IMR-90 (cell line): ENCODE data around the gene MCM3AP. TPM values are rescaled to one million over a fixed set of nuclear protein-coding genes. Genes with fewer than 3 reads are reported as not detected.

Source experiments
- ATAC-seq: fragments of 200-7000 bp; cut with Tn5 transposase; 2 replicates; pipeline ENCODE4 v1.9.1; 2020; ENCODE audit warnings: low read depth, mild to moderate bottlenecking, moderate library complexity
- BruUV-seq: library from RNA; stranded (reverse); fragments of 400-500 nt; replicated peaks from 2 replicates; lab custom pipeline; 2021; lab: Mats Ljungman, UMichigan
- CTCF ChIA-PET: fragments of 300-600 bp; formaldehyde crosslinking; extraction: SDS; loops from one replicate; lab custom pipeline; 2021; ENCODE audit warnings: antibody characterized with exemption; lab: Yijun Ruan, JAX
- POLR2A ChIA-PET: fragments of 300-600 bp; sonication (Branson Sonifier 250); formaldehyde crosslinking; loops from one replicate; lab custom pipeline; 2022; ENCODE audit warnings: antibody characterized with exemption; ENCODE audit not compliant: unreplicated experiment; lab: Charles Lee
- DNase-seq: peaks from one replicate; pipeline ENCODE4 v3.0.0; 2013
- H2AFZ ChIP-seq: replicated peaks from 2 replicates; pipeline ENCODE3; 2013; ENCODE audit warnings: low read length, mild to moderate bottlenecking; ENCODE audit not compliant: poor library complexity
- H2AK5ac ChIP-seq: 2 replicates; pipeline ENCODE4 v1.6.1; 2013; ENCODE audit warnings: low read depth, low read length, inconsistent platforms
- H2AK9ac ChIP-seq: replicated peaks from 2 replicates; pipeline ENCODE3; 2013; ENCODE audit warnings: mild to moderate bottlenecking, low read depth, low read length, moderate library complexity; ENCODE audit not compliant: poor library complexity
- H2BK120ac ChIP-seq: 2 replicates; pipeline ENCODE4 v1.6.1; 2013; ENCODE audit warnings: low read depth, low read length, inconsistent platforms
- H2BK15ac ChIP-seq: 3 replicates; pipeline ENCODE4 v1.6.1; 2013; ENCODE audit warnings: low read depth, low read length, inconsistent platforms
- H2BK20ac ChIP-seq: 2 replicates; pipeline ENCODE4 v1.6.1; 2013; ENCODE audit warnings: low read depth, mild to moderate bottlenecking, inconsistent platforms, low read length, moderate library complexity
- H2BK5ac ChIP-seq: 2 replicates; pipeline ENCODE4 v1.6.1; 2013; ENCODE audit warnings: mild to moderate bottlenecking, low read depth, low read length, inconsistent platforms; ENCODE audit not compliant: poor library complexity, severe bottlenecking
- H3K14ac ChIP-seq: replicated peaks from 2 replicates; pipeline ENCODE4 v1.6.1; 2013; ENCODE audit warnings: low read depth, low read length, inconsistent platforms
- H3K18ac ChIP-seq: 2 replicates; pipeline ENCODE4 v1.6.1; 2013; ENCODE audit warnings: low read depth, low read length, control low read depth
- H3K23ac ChIP-seq: 2 replicates; pipeline ENCODE4 v1.6.1; 2013; ENCODE audit warnings: low read depth, low read length, inconsistent platforms
- H3K27ac ChIP-seq: 2 replicates; pipeline ENCODE4 v1.5.1; 2013; ENCODE audit warnings: mild to moderate bottlenecking, control low read depth, low read length; ENCODE audit not compliant: insufficient read depth
- H3K27me3 ChIP-seq: 2 replicates; pipeline ENCODE4 v1.6.1; 2013; ENCODE audit warnings: low read length; ENCODE audit not compliant: control insufficient read depth, insufficient read depth
- H3K36me3 ChIP-seq: 2 replicates; pipeline ENCODE4 v1.6.1; 2013; ENCODE audit warnings: low read length, mixed read lengths; ENCODE audit not compliant: control insufficient read depth, insufficient read depth
- H3K4ac ChIP-seq: 2 replicates; pipeline ENCODE4 v1.6.1; 2013; ENCODE audit warnings: low read depth, low read length, inconsistent platforms
- H3K4me1 ChIP-seq: 2 replicates; pipeline ENCODE4 v1.6.1; 2013; ENCODE audit warnings: low read length, mixed read lengths; ENCODE audit not compliant: control insufficient read depth, insufficient read depth
- H3K4me2 ChIP-seq: 2 replicates; pipeline ENCODE4 v1.6.1; 2013; ENCODE audit warnings: low read depth, mild to moderate bottlenecking, control low read depth, low read length, moderate library complexity
- H3K4me3 ChIP-seq: 2 replicates; pipeline ENCODE4 v1.5.1; 2013; ENCODE audit warnings: low read depth, mild to moderate bottlenecking, control low read depth, low read length, moderate library complexity; ENCODE audit not compliant: insufficient read depth
- H3K56ac ChIP-seq: 2 replicates; pipeline ENCODE4 v1.6.1; 2013; ENCODE audit warnings: low read length, inconsistent platforms; ENCODE audit not compliant: insufficient read depth; ENCODE audit errors: extremely low read depth
- H3K79me1 ChIP-seq, 2 experiments: 2 replicates each; pipeline ENCODE4 v1.6.1; 2013; ENCODE audit warnings: low read length in 2 of 2, inconsistent platforms in 1 of 2, low read depth in 1 of 2
- H3K9ac ChIP-seq: 2 replicates; pipeline ENCODE4 v1.6.1; 2013; ENCODE audit warnings: low read depth, low read length, control low read depth
- H3K9me1 ChIP-seq: 2 replicates; pipeline ENCODE4 v1.6.1; 2013; ENCODE audit warnings: low read length, inconsistent platforms; ENCODE audit not compliant: insufficient read depth
- H3K9me3 ChIP-seq: 2 replicates; pipeline ENCODE4 v1.6.1; 2013; ENCODE audit warnings: low read length; ENCODE audit not compliant: control insufficient read depth, insufficient read depth
- H4K20me1 ChIP-seq: 2 replicates; pipeline ENCODE4 v1.6.1; 2013; ENCODE audit warnings: low read length, inconsistent platforms; ENCODE audit not compliant: insufficient read depth
- H4K5ac ChIP-seq: 2 replicates; pipeline ENCODE4 v1.6.1; 2013; ENCODE audit warnings: mild to moderate bottlenecking, low read depth, low read length, control low read depth
- H4K8ac ChIP-seq, 2 experiments: 2 replicates each; pipeline ENCODE4 v1.6.1; 2013; ENCODE audit warnings: low read depth in 2 of 2, low read length in 2 of 2, control low read depth in 1 of 2, inconsistent platforms in 1 of 2
- H4K91ac ChIP-seq: 2 replicates; pipeline ENCODE4 v1.6.1; 2013; ENCODE audit warnings: low read depth, low read length, inconsistent platforms; ENCODE audit not compliant: insufficient read depth
- BHLHE40 ChIP-seq: fragments of 150-350 bp; IDR thresholded peaks from 2 replicates; pipeline ENCODE4 v1.6.1; 2016; ENCODE audit warnings: mild to moderate bottlenecking, low read depth, low read length
- ELK1 ChIP-seq: fragments of 150-350 bp; IDR thresholded peaks from 2 replicates; pipeline ENCODE4 v1.6.1; 2016; ENCODE audit warnings: low read depth, mild to moderate bottlenecking, low read length, moderate library complexity, borderline replicate concordance
- FOS ChIP-seq: fragments of 150-350 bp; IDR thresholded peaks from 2 replicates; pipeline ENCODE4 v1.6.1; 2016; ENCODE audit warnings: low read depth, low read length
- MAZ ChIP-seq: IDR thresholded peaks from 2 replicates; pipeline ENCODE4 v1.6.1; 2012; ENCODE audit warnings: low read depth, mild to moderate bottlenecking, low read length, improper control_type of control experiment, moderate library complexity, borderline replicate concordance
- MXI1 ChIP-seq: IDR thresholded peaks from 2 replicates; pipeline ENCODE4 v1.6.1; 2012; ENCODE audit warnings: low read depth, mild to moderate bottlenecking, low read length, moderate library complexity, borderline replicate concordance
- NFE2L2 ChIP-seq: fragments of 150-350 bp; IDR thresholded peaks from 2 replicates; pipeline ENCODE4 v1.6.1; 2016; ENCODE audit warnings: low read depth, mild to moderate bottlenecking, low read length
- POLR2A ChIP-seq: IDR thresholded peaks from 2 replicates; pipeline ENCODE4 v1.6.1; 2012; ENCODE audit warnings: mild to moderate bottlenecking, low read depth, low read length
- RAD21 ChIP-seq: IDR thresholded peaks from 2 replicates; pipeline ENCODE4 v1.6.1; 2012; ENCODE audit warnings: low read length, improper control_type of control experiment
- RCOR1 ChIP-seq: IDR thresholded peaks from 2 replicates; pipeline ENCODE4 v1.6.1; 2012; ENCODE audit warnings: mild to moderate bottlenecking, low read length, improper control_type of control experiment; ENCODE audit not compliant: insufficient replicate concordance
- RFX5 ChIP-seq: IDR thresholded peaks from 2 replicates; pipeline ENCODE4 v1.8.0; 2012; ENCODE audit warnings: low read depth, mild to moderate bottlenecking, low read length, moderate library complexity
- WGBS, 2 experiments: methylation state at CpG; one replicate each; pipeline versions ENCODE4 v1.1.5 to v1.1.7; 2013; ENCODE audit warnings: missing lambda C conversion rate in 2 of 2; ENCODE audit not compliant: insufficient read length in 1 of 2; ENCODE audit errors: extremely low coverage in 2 of 2; 5-methylcytosine and 5-hydroxymethylcytosine counted together
- dilution Hi-C: fragments of 300-500 bp; cut with HindIII; formaldehyde crosslinking; loops from one replicate; pipeline ENCODE4 v1.14.3; 2018; ENCODE audit warnings: low sequenced_read_pairs; ENCODE audit not compliant: unreplicated experiment
- in situ Hi-C: fragments of 300-500 bp; cut with MboI; formaldehyde crosslinking; loops from 3 replicates; pipeline ENCODE4 v1.14.3; 2019; ENCODE audit warnings: low sequenced_read_pairs, inconsistent platforms, mixed read lengths
- intact Hi-C: fragments of 100-400 bp; cut with micrococcal nuclease; formaldehyde crosslinking; loops from 2 replicates; pipeline ENCODE4 v1.10.0; 2022
- polyA plus RNA-seq, 3 experiments: library from polyadenylated mRNA; depleted of rRNA; stranded (reverse); fragments of >200 nt; gene quantifications; 2 replicates each; pipeline ENCODE4 v1.2.3, GENCODE V29; 2012; ENCODE audit warnings: low replicate concordance in 1 of 3
- total RNA-seq: library from RNA; depleted of rRNA; stranded (reverse); fragments of >200 nt; gene quantifications from 2 replicates; pipeline ENCODE4 v1.2.3, GENCODE V29; 2012
- TF ChIP-seq, protein P1 (sequence below): conservative IDR thresholded peaks from 2 replicates; pipeline ENCODE4 v1.5.1; 2012; ENCODE audit warnings: mild to moderate bottlenecking, low read depth, low read length, improper control_type of control experiment

The MCM3AP gene
- total and polyA plus RNA-seq, 2 of the 4 experiments (the other 2 are of a cell fraction), result 46.5 to 63.1 TPM

- H3K9me3 ChIP-seq, result no peaks in the 10 kb centered on the region
- no peak overlapping the region for H2BK15ac ChIP-seq
- no peaks in the 10 kb centered on the region for H4K20me1 ChIP-seq
- H3K18ac ChIP-seq, result no peak overlapping the region
- H2AK9ac ChIP-seq, result no peak overlapping the region
- no peak for ATAC-seq
- peaks cover 41% of the 10 kb centered on the region for H3K36me3 ChIP-seq
- H3K4ac ChIP-seq, result no peak overlapping the region
- in situ Hi-C loops, result no loop called here
- no TSS peak for BruUV-seq
- no peak overlapping the region for H2AK5ac ChIP-seq
- POLR2A ChIA-PET, result no interaction called here
- no peak overlapping the region for H3K9ac ChIP-seq
- H3K56ac ChIP-seq, result no peak overlapping the region
- H4K8ac ChIP-seq, result no peak overlapping the region
- TF ChIP-seq NFE2L2, result no peak
- no peak for TF ChIP-seq MAZ
- no peak for TF ChIP-seq BHLHE40
- no peak for TF ChIP-seq FOS
- TF ChIP-seq RFX5, result no peak
- TF ChIP-seq POLR2A, result no peak
- no peak for TF ChIP-seq RAD21
- no peak for TF ChIP-seq ELK1
- TF ChIP-seq RCOR1, result no peak
- TF ChIP-seq, protein P1, sequence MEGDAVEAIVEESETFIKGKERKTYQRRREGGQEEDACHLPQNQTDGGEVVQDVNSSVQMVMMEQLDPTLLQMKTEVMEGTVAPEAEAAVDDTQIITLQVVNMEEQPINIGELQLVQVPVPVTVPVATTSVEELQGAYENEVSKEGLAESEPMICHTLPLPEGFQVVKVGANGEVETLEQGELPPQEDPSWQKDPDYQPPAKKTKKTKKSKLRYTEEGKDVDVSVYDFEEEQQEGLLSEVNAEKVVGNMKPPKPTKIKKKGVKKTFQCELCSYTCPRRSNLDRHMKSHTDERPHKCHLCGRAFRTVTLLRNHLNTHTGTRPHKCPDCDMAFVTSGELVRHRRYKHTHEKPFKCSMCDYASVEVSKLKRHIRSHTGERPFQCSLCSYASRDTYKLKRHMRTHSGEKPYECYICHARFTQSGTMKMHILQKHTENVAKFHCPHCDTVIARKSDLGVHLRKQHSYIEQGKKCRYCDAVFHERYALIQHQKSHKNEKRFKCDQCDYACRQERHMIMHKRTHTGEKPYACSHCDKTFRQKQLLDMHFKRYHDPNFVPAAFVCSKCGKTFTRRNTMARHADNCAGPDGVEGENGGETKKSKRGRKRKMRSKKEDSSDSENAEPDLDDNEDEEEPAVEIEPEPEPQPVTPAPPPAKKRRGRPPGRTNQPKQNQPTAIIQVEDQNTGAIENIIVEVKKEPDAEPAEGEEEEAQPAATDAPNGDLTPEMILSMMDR, result no peak
- no peak for TF ChIP-seq MXI1
- CTCF ChIA-PET, result no interaction called here
- H4K5ac ChIP-seq, result no peak overlapping the region
- no peak overlapping the region for H3K4me2 ChIP-seq
- H3K23ac ChIP-seq, result no peak overlapping the region
- H2BK20ac ChIP-seq, result no peak overlapping the region
- no peak overlapping the region for H3K4me3 ChIP-seq
- H4K91ac ChIP-seq, result no peak overlapping the region
- no peaks in the 10 kb centered on the region for H3K27me3 ChIP-seq
- no peak for DNase-seq
- H2AFZ ChIP-seq, result peak overlapping the region; percentile 56
- no peaks in the 10 kb centered on the region for H3K79me1 ChIP-seq
- peaks cover 21% of the 10 kb centered on the region for H3K9me1 ChIP-seq
- 96% methylated on average over 6 of the region's 10 CpGs; no CpG with 5 or more reads in 1 of the 2 experiments for WGBS, 2 experiments
- no peak overlapping the region for H2BK5ac ChIP-seq
- dilution Hi-C loops, result no loop called here
- peaks cover 19% of the 10 kb centered on the region for H3K4me1 ChIP-seq
- H3K27ac ChIP-seq, result no peak overlapping the region
- intact Hi-C loops, result no loop called here
- no peak overlapping the region for H3K14ac ChIP-seq
- no peak overlapping the region for H2BK120ac ChIP-seq
Measured at GRCh38 chr21:46193829-46194373, 91.5 kb downstream of the MCM3AP start.
